ENCODE data around the gene LIPK.
A peak's percentile ranks its signal among the peaks of the same experiment; 100 is the strongest.
"Not testable (repeated sequence)": the region's sequence is repeated elsewhere in the genome, so short reads cannot be mapped to it uniquely, and the experiment has no call there.

LIPK gene

GRCh38 chr10:88725798-88726197, 19.7 kb downstream of the LIPK start:
- H3K27ac ChIP-seq = no peak overlapping the region
- TF ChIP-seq, protein P1, sequence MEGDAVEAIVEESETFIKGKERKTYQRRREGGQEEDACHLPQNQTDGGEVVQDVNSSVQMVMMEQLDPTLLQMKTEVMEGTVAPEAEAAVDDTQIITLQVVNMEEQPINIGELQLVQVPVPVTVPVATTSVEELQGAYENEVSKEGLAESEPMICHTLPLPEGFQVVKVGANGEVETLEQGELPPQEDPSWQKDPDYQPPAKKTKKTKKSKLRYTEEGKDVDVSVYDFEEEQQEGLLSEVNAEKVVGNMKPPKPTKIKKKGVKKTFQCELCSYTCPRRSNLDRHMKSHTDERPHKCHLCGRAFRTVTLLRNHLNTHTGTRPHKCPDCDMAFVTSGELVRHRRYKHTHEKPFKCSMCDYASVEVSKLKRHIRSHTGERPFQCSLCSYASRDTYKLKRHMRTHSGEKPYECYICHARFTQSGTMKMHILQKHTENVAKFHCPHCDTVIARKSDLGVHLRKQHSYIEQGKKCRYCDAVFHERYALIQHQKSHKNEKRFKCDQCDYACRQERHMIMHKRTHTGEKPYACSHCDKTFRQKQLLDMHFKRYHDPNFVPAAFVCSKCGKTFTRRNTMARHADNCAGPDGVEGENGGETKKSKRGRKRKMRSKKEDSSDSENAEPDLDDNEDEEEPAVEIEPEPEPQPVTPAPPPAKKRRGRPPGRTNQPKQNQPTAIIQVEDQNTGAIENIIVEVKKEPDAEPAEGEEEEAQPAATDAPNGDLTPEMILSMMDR (IDR thresholded peaks at IDR 0.05) = no peak
- no peak for TF ChIP-seq ZFX (IDR thresholded peaks at IDR 0.05; ENCODE audit: borderline replicate concordance)

- no peak overlapping the region for H3K27ac ChIP-seq
- TF ChIP-seq ZFX (IDR thresholded peaks at IDR 0.05; ENCODE audit: borderline replicate concordance) = no peak
- TF ChIP-seq, protein P1 (IDR thresholded peaks at IDR 0.05) = peak; percentile 62
Measured at GRCh38 chr10:88728107-88728763, 22.2 kb downstream of the LIPK start.

- H3K27ac ChIP-seq = no peak overlapping the region
- TF ChIP-seq, protein P1 (IDR thresholded peaks at IDR 0.05) = no peak
- TF ChIP-seq ZFX (IDR thresholded peaks at IDR 0.05; ENCODE audit: borderline replicate concordance) = no peak
Measured at GRCh38 chr10:88730864-88731263, 24.8 kb downstream of the LIPK start.

- no peak overlapping the region for H3K27ac ChIP-seq
Measured at GRCh38 chr10:88731296-88731695, 25.2 kb downstream of the LIPK start.

GRCh38 chr10:88733215-88733614, 27.2 kb downstream of the LIPK start:
- no peak overlapping the region for H3K27ac ChIP-seq
- TF ChIP-seq ZFX (IDR thresholded peaks at IDR 0.05; ENCODE audit: borderline replicate concordance) = no peak
- TF ChIP-seq, protein P1 (IDR thresholded peaks at IDR 0.05) = no peak

More at GRCh38 chr10:88731296-88731695, 25.2 kb downstream of the LIPK start:
- TF ChIP-seq, protein P1 (IDR thresholded peaks at IDR 0.05) = no peak
- no peak for TF ChIP-seq ZFX (IDR thresholded peaks at IDR 0.05; ENCODE audit: borderline replicate concordance)

GRCh38 chr10:88735661-88736060, 29.6 kb downstream of the LIPK start:
- TF ChIP-seq, protein P1 (IDR thresholded peaks at IDR 0.05) = no peak
- no peak for TF ChIP-seq ZFX (IDR thresholded peaks at IDR 0.05; ENCODE audit: borderline replicate concordance)
- H3K27ac ChIP-seq = no peak overlapping the region

- not testable (repeated sequence) for H3K27ac ChIP-seq
Measured at GRCh38 chr10:88741921-88742320, 35.9 kb downstream of the LIPK start.

- TF ChIP-seq, protein P1 (IDR thresholded peaks at IDR 0.05) = no peak
- TF ChIP-seq ZFX (IDR thresholded peaks at IDR 0.05; ENCODE audit: borderline replicate concordance) = no peak
- no peak overlapping the region for H3K27ac ChIP-seq
Measured at GRCh38 chr10:88742448-88742847, 36.4 kb downstream of the LIPK start.
